HepG2 (cell line): ENCODE measurements around the gene FGFR4. TPM values are rescaled to one million over a fixed set of nuclear protein-coding genes. Genes with fewer than 3 reads are reported as not detected.

ENCODE experiments used
- CBX2 ChIP-seq, 2 experiments: fragments of 200-600 bp in 1 of 2; sonication (generic); formaldehyde crosslinking in 1 of 2; IDR thresholded peaks; 2 replicates each; pipeline versions ENCODE4 v1.7.0 to v1.8.1; 2018 to 2022; ENCODE audit warnings: low read depth in 2 of 2, low read length in 1 of 2, mild to moderate bottlenecking in 1 of 2, missing genetic modification reagents in 1 of 2
- FIP1L1 ChIP-seq: fragments of 200-400 bp; formaldehyde crosslinking; IDR thresholded peaks from 2 replicates; pipeline ENCODE4 v1.6.1; 2018; ENCODE audit warnings: low read depth, mild to moderate bottlenecking, low read length, moderate library complexity, borderline replicate concordance; ENCODE audit not compliant: insufficient read depth
- FOSL2 ChIP-seq: sonication (generic); formaldehyde crosslinking; IDR thresholded peaks from 2 replicates; pipeline ENCODE4 v1.4.0; 2020; ENCODE audit warnings: missing genetic modification reagents
- HNRNPL ChIP-seq: fragments of 200-400 bp; formaldehyde crosslinking; IDR thresholded peaks from 2 replicates; pipeline ENCODE4 v1.6.1; 2017; ENCODE audit warnings: mild to moderate bottlenecking, low read depth, low read length
- MAZ ChIP-seq, 2 experiments: sonication (generic) in 1 of 2; formaldehyde crosslinking in 1 of 2; IDR thresholded peaks; 2 replicates each; pipeline versions ENCODE4 v1.5.0 to v1.6.1; 2012 to 2020; ENCODE audit warnings: low read depth in 2 of 2, mild to moderate bottlenecking in 2 of 2, borderline replicate concordance in 1 of 2, improper control_type of control experiment in 1 of 2, low read length in 1 of 2, missing genetic modification reagents in 1 of 2, moderate library complexity in 1 of 2
- MIER3 ChIP-seq: IDR thresholded peaks from 2 replicates; pipeline ENCODE4 v1.6.1; 2016; ENCODE audit warnings: missing compliant biosample characterization, borderline replicate concordance
- MXD1 ChIP-seq: sonication (generic); formaldehyde crosslinking; IDR thresholded peaks from 2 replicates; pipeline ENCODE4 v1.4.0; 2020; ENCODE audit warnings: mild to moderate bottlenecking, missing genetic modification reagents
- PHF21A ChIP-seq: sonication (generic); formaldehyde crosslinking; IDR thresholded peaks from 2 replicates; pipeline ENCODE4 v1.5.0; 2020; ENCODE audit warnings: mild to moderate bottlenecking, missing genetic modification reagents
- PHF8 ChIP-seq: sonication (generic); formaldehyde crosslinking; IDR thresholded peaks from 2 replicates; pipeline ENCODE4 v1.5.0; 2020; ENCODE audit warnings: missing genetic modification reagents
- XRCC5 ChIP-seq: fragments of 200-400 bp; formaldehyde crosslinking; optimal IDR thresholded peaks from 2 replicates; pipeline ENCODE3; 2017; ENCODE audit warnings: mild to moderate bottlenecking, low read length
- ZNF10 ChIP-seq: sonication (generic); formaldehyde crosslinking; IDR thresholded peaks from 2 replicates; pipeline ENCODE4 v1.4.0; 2020; ENCODE audit warnings: mild to moderate bottlenecking, low read depth, missing genetic modification reagents, borderline replicate concordance
- ZNF274 ChIP-seq: sonication (generic); formaldehyde crosslinking; IDR thresholded peaks from 2 replicates; pipeline ENCODE4 v1.5.1; 2020; ENCODE audit warnings: mild to moderate bottlenecking, missing genetic modification reagents
- ZNF564 ChIP-seq: sonication (generic); formaldehyde crosslinking; IDR thresholded peaks from 2 replicates; pipeline ENCODE4 v1.8.1; 2023; ENCODE audit warnings: mild to moderate bottlenecking, missing genetic modification reagents
- ZNF580 ChIP-seq: IDR thresholded peaks from 2 replicates; pipeline ENCODE4 v1.6.1; 2016; ENCODE audit warnings: low read depth, borderline replicate concordance
- ZNF7 ChIP-seq: IDR thresholded peaks from 2 replicates; pipeline ENCODE4 v1.6.1; 2016; ENCODE audit warnings: missing biosample characterization, missing genetic modification reagents
- ZNF709 ChIP-seq: sonication (generic); formaldehyde crosslinking; IDR thresholded peaks from 2 replicates; pipeline ENCODE4 v1.5.0; 2020; ENCODE audit warnings: mild to moderate bottlenecking, missing genetic modification reagents
- ZNF777 ChIP-seq: sonication (generic); formaldehyde crosslinking; IDR thresholded peaks from 2 replicates; pipeline ENCODE4 v1.4.0; 2020; ENCODE audit warnings: missing genetic modification reagents
- polyA plus RNA-seq, 8 experiments: library from polyadenylated mRNA; depleted of rRNA in 3 of 8; stranded (reverse) in 7 of 8; unstranded in 1 of 8; fragments of >200 nt; fragmentation: Illumina TruSeq in 4 of 8; extraction: Trizol in 4 of 8; gene quantifications; 2 replicates each; pipeline versions ENCODE4 v1.2.1 to v1.2.3, GENCODE V29; 2011 to 2016; ENCODE audit warnings: low read depth in 4 of 8, missing spikeins in 1 of 8, mixed read lengths in 1 of 8; ENCODE audit not compliant: insufficient read depth in 1 of 8
- total RNA-seq, 5 experiments: library from RNA; depleted of rRNA; stranded (reverse); fragments of >200 nt; fragmentation: Illumina TruSeq; extraction: Trizol; gene quantifications; 2 replicates each; pipeline ENCODE4 v1.2.3, GENCODE V29; 2016; ENCODE audit warnings: low read depth in 1 of 5
- TF ChIP-seq, protein P1 (sequence below): IDR thresholded peaks from 2 replicates; pipeline ENCODE4 v1.4.0; 2020; ENCODE audit warnings: mild to moderate bottlenecking, missing genetic modification reagents
- TF ChIP-seq, protein P2 (sequence below): sonication (generic); formaldehyde crosslinking; IDR thresholded peaks from 2 replicates; pipeline ENCODE4 v1.5.0; 2020; ENCODE audit warnings: missing genetic modification reagents

Gene FGFR4
- total and polyA plus RNA-seq, 2 of the 13 experiments (the other 11 are each of a cell fraction or from before 2014, with no cell fraction given), result 129 to 219 TPM

- TF ChIP-seq, protein P1, sequence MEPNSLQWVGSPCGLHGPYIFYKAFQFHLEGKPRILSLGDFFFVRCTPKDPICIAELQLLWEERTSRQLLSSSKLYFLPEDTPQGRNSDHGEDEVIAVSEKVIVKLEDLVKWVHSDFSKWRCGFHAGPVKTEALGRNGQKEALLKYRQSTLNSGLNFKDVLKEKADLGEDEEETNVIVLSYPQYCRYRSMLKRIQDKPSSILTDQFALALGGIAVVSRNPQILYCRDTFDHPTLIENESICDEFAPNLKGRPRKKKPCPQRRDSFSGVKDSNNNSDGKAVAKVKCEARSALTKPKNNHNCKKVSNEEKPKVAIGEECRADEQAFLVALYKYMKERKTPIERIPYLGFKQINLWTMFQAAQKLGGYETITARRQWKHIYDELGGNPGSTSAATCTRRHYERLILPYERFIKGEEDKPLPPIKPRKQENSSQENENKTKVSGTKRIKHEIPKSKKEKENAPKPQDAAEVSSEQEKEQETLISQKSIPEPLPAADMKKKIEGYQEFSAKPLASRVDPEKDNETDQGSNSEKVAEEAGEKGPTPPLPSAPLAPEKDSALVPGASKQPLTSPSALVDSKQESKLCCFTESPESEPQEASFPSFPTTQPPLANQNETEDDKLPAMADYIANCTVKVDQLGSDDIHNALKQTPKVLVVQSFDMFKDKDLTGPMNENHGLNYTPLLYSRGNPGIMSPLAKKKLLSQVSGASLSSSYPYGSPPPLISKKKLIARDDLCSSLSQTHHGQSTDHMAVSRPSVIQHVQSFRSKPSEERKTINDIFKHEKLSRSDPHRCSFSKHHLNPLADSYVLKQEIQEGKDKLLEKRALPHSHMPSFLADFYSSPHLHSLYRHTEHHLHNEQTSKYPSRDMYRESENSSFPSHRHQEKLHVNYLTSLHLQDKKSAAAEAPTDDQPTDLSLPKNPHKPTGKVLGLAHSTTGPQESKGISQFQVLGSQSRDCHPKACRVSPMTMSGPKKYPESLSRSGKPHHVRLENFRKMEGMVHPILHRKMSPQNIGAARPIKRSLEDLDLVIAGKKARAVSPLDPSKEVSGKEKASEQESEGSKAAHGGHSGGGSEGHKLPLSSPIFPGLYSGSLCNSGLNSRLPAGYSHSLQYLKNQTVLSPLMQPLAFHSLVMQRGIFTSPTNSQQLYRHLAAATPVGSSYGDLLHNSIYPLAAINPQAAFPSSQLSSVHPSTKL (CRISPR knock-in tag), result peak; percentile 63
- peak; percentile 77 for TF ChIP-seq ZNF580 (CRISPR knock-in tag)
- TF ChIP-seq FIP1L1, result no peak
- TF ChIP-seq PHF21A (CRISPR knock-in tag), result peak; percentile 72; the same call in 1 of the 2 replicates
- TF ChIP-seq FOSL2 (CRISPR knock-in tag), result peak; percentile 79
- peak; percentile 88 for TF ChIP-seq ZNF564
- TF ChIP-seq ZNF709 (CRISPR knock-in tag), result peak; percentile 84; the same call in 1 of the 2 replicates
- peak; percentile 91; the same call in 1 of the 2 replicates for TF ChIP-seq HNRNPL
- peak; percentile 44; the same call in 1 of the 2 replicates for TF ChIP-seq MIER3 (CRISPR knock-in tag)
- TF ChIP-seq ZNF274 (CRISPR knock-in tag), result peak; percentile 69; the same call in 1 of the 2 replicates
- peak; percentile 81 for TF ChIP-seq XRCC5
- peak; percentile 96 for TF ChIP-seq MAZ (IDR thresholded peaks at IDR 0.05; ENCODE audit: borderline replicate concordance, low read depth, low read length)
- TF ChIP-seq MAZ (CRISPR knock-in tag; IDR thresholded peaks at IDR 0.05; ENCODE audit: low read depth), result peak; percentile 96
- no peak for TF ChIP-seq ZNF10 (CRISPR knock-in tag)
- no peak for TF ChIP-seq CBX2 (IDR thresholded peaks at IDR 0.05; ENCODE audit: low read depth, low read length)
- TF ChIP-seq CBX2 (CRISPR knock-in tag; IDR thresholded peaks at IDR 0.05; ENCODE audit: low read depth), result no peak
- TF ChIP-seq, protein P2, sequence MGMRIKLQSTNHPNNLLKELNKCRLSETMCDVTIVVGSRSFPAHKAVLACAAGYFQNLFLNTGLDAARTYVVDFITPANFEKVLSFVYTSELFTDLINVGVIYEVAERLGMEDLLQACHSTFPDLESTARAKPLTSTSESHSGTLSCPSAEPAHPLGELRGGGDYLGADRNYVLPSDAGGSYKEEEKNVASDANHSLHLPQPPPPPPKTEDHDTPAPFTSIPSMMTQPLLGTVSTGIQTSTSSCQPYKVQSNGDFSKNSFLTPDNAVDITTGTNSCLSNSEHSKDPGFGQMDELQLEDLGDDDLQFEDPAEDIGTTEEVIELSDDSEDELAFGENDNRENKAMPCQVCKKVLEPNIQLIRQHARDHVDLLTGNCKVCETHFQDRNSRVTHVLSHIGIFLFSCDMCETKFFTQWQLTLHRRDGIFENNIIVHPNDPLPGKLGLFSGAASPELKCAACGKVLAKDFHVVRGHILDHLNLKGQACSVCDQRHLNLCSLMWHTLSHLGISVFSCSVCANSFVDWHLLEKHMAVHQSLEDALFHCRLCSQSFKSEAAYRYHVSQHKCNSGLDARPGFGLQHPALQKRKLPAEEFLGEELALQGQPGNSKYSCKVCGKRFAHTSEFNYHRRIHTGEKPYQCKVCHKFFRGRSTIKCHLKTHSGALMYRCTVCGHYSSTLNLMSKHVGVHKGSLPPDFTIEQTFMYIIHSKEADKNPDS (CRISPR knock-in tag), result peak; percentile 78; the same call in 1 of the 2 replicates
- peak; percentile 99 for TF ChIP-seq ZNF777 (CRISPR knock-in tag)
- 0 out of 2 replicates have a peak, but pooled peaks have one; percentile 9 for TF ChIP-seq ZNF7
- TF ChIP-seq PHF8 (CRISPR knock-in tag), result peak; percentile 88
- peak; percentile 49; the same call in 1 of the 2 replicates for TF ChIP-seq MXD1 (CRISPR knock-in tag)
These were observed at the start of gene FGFR4 (continued) for GRCh38 chr5:177086654-177087397.
